GM23248 (cell line): Measurements from ENCODE around the gene CREB1. TPM values are rescaled to one million over a fixed set of nuclear protein-coding genes. Genes with fewer than 3 reads are reported as not detected.

Experiments
- DNase-seq: peaks from one replicate; pipeline ENCODE4 v3.0.0-alpha.2; 2015
- H2AFZ ChIP-seq: fragments of 200-600 bp; sonication (generic); 2 replicates; pipeline ENCODE4 v1.6.1; 2016; ENCODE audit warnings: antibody characterized with exemption
- H3F3A ChIP-seq: fragments of 200-600 bp; sonication (generic); 2 replicates; pipeline ENCODE4 v1.6.1; 2016; ENCODE audit warnings: mild to moderate bottlenecking, antibody characterized with exemption, mixed run types; ENCODE audit not compliant: insufficient read depth
- H3K27ac ChIP-seq: fragments of 200-600 bp; sonication (generic); 2 replicates; pipeline ENCODE4 v1.5.1; 2016; ENCODE audit warnings: mild to moderate bottlenecking
- H3K27me3 ChIP-seq: fragments of 200-600 bp; sonication (generic); replicated peaks from 2 replicates; pipeline ENCODE4 v1.6.1; 2016; ENCODE audit warnings: mild to moderate bottlenecking; ENCODE audit not compliant: insufficient read depth
- H3K36me3 ChIP-seq: fragments of 200-600 bp; sonication (generic); 2 replicates; pipeline ENCODE4 v1.6.1; 2016; ENCODE audit warnings: low read depth, mild to moderate bottlenecking
- H3K4me1 ChIP-seq: fragments of 200-600 bp; sonication (generic); 2 replicates; pipeline ENCODE4 v1.6.1; 2016; ENCODE audit warnings: mild to moderate bottlenecking; ENCODE audit not compliant: insufficient read depth
- H3K4me2 ChIP-seq: fragments of 200-600 bp; sonication (generic); one replicate; pipeline ENCODE4 v1.6.1; 2016; ENCODE audit warnings: mild to moderate bottlenecking; ENCODE audit not compliant: unreplicated experiment
- H3K4me3 ChIP-seq: fragments of 200-600 bp; sonication (generic); 2 replicates; pipeline ENCODE4 v1.5.1; 2016; ENCODE audit warnings: mild to moderate bottlenecking
- H3K79me2 ChIP-seq: fragments of 200-600 bp; sonication (generic); 2 replicates; pipeline ENCODE4 v1.6.1; 2016; ENCODE audit warnings: mild to moderate bottlenecking; ENCODE audit not compliant: insufficient read depth
- H3K9ac ChIP-seq: fragments of 200-600 bp; sonication (generic); 2 replicates; pipeline ENCODE4 v1.6.1; 2016; ENCODE audit warnings: mild to moderate bottlenecking
- H3K9me2 ChIP-seq: fragments of 200-600 bp; sonication (generic); 2 replicates; pipeline ENCODE4 v1.6.1; 2016; ENCODE audit warnings: mixed run types, mild to moderate bottlenecking, moderate library complexity; ENCODE audit not compliant: insufficient read depth
- H3K9me3 ChIP-seq: fragments of 200-600 bp; sonication (generic); one replicate; pipeline ENCODE4 v1.6.1; 2017; ENCODE audit warnings: low read depth
- H4K20me1 ChIP-seq: fragments of 200-600 bp; sonication (generic); 2 replicates; pipeline ENCODE4 v1.6.0; 2016; ENCODE audit not compliant: insufficient read depth
- EZH2 ChIP-seq: fragments of 200-600 bp; sonication (generic); IDR thresholded peaks from 2 replicates; pipeline ENCODE4 v1.6.1; 2018; ENCODE audit warnings: antibody characterized with exemption, mild to moderate bottlenecking; ENCODE audit not compliant: insufficient read depth, poor library complexity, severe bottlenecking
- EZH2phosphoT487 ChIP-seq: fragments of 200-600 bp; sonication (generic); IDR thresholded peaks from 2 replicates; pipeline ENCODE4 v1.6.1; 2018; ENCODE audit warnings: antibody characterized with exemption, moderate library complexity, mild to moderate bottlenecking, low read depth; ENCODE audit not compliant: insufficient read depth
- WGBS, 2 experiments: methylation state at CpG; one replicate each; pipeline ENCODE4 v1.1.6; 2015 to 2017; ENCODE audit warnings: low lambda C conversion rate in 2 of 2, low coverage in 1 of 2; ENCODE audit errors: missing lambda C conversion rate in 2 of 2; 5-methylcytosine and 5-hydroxymethylcytosine counted together
- in situ Hi-C: fragments of 300-500 bp; cut with MboI; formaldehyde crosslinking; loops from 2 replicates; pipeline ENCODE4 v1.15.0; 2020
- polyA plus RNA-seq: library from polyadenylated mRNA; unstranded; fragments of >200 nt; fragmentation: Nextera tagmentation; extraction: Ambion mirVana; gene quantifications from 2 replicates; pipeline ENCODE4 v1.2.1, GENCODE V29; 2016
- total RNA-seq: library from RNA; depleted of rRNA; stranded (reverse); fragments of >200 nt; shearing (Covaris generic); gene quantifications from 2 replicates; pipeline ENCODE4 v1.2.3, GENCODE V29; 2014

The CREB1 gene
- total and polyA plus RNA-seq, 2 experiments from 2014 or later = 37.7 to 71.8 TPM

- Histone ChIP-seq H3K4me2 (no peak overlapping the region), H3F3A (no peaks in the 10 kb centered on the region), H3K27ac (no peak overlapping the region), H3K9ac (no peak overlapping the region), H2AFZ (no peak overlapping the region), H3K4me1 (peaks cover 28% of the 10 kb centered on the region), H3K27me3 (no peaks in the 10 kb centered on the region), H3K36me3 (no peaks in the 10 kb centered on the region), H3K79me2 (no peaks in the 10 kb centered on the region), H3K4me3 (no peak overlapping the region), H3K9me2 (no peaks in the 10 kb centered on the region), H3K9me3 (no peaks in the 10 kb centered on the region), H4K20me1 (no peaks in the 10 kb centered on the region)
- in situ Hi-C loops = loop anchor here (25.0 kb wide), 1 partner anchor 796 kb away; no protein-coding TSS in a partner anchor
- no peak for DNase-seq
- TF ChIP-seq EZH2 = no peak
- no peak for TF ChIP-seq EZH2phosphoT487
These were observed 46.7 kb upstream of the CREB1 start for GRCh38 chr2:207483066-207483465.

GRCh38 chr2:207483477-207483876, 46.3 kb upstream of the CREB1 start:
- Histone ChIP-seq H3K36me3 (no peaks in the 10 kb centered on the region), H3K79me2 (no peaks in the 10 kb centered on the region), H3K4me1 (peaks cover 32% of the 10 kb centered on the region), H3K27me3 (no peaks in the 10 kb centered on the region), H3K9ac (no peak overlapping the region), H4K20me1 (no peaks in the 10 kb centered on the region), H3K4me2 (no peak overlapping the region), H3K9me2 (no peaks in the 10 kb centered on the region), H3K4me3 (no peak overlapping the region), H2AFZ (no peak overlapping the region), H3F3A (peaks cover 4% of the 10 kb centered on the region), H3K9me3 (no peaks in the 10 kb centered on the region), H3K27ac (no peak overlapping the region)
- TF ChIP-seq EZH2phosphoT487 = no peak
- TF ChIP-seq EZH2 = no peak
- 97 to 100% methylated on average over 4 of the region's 4 CpGs for WGBS, 2 experiments
- DNase-seq = no peak
- in situ Hi-C loops = loop anchor here (25.0 kb wide), 1 partner anchor 796 kb away; no protein-coding TSS in a partner anchor

GRCh38 chr2:207484444-207485391, 45.0 kb upstream of the CREB1 start:
- no peaks in the 10 kb centered on the region for H4K20me1 ChIP-seq
- H3K27me3 ChIP-seq = no peaks in the 10 kb centered on the region
- H3K36me3 ChIP-seq = no peaks in the 10 kb centered on the region
- H2AFZ ChIP-seq = 0 out of 2 replicates have a peak overlapping the region, but pooled peaks have one; percentile 10
- TF ChIP-seq EZH2 = no peak
- TF ChIP-seq EZH2phosphoT487 = no peak
- in situ Hi-C loops = loop anchor here (25.0 kb wide), 1 partner anchor 797 kb away; no protein-coding TSS in a partner anchor
- H3K9ac ChIP-seq = no peak overlapping the region
- H3K4me2 ChIP-seq = no peak overlapping the region
- no peak for DNase-seq
- H3K27ac ChIP-seq = no peak overlapping the region
- no peaks in the 10 kb centered on the region for H3K79me2 ChIP-seq
- no peak overlapping the region for H3K4me3 ChIP-seq
- WGBS, 2 experiments = 71 to 74% methylated on average over 10 of the region's 10 CpGs
- H3F3A ChIP-seq = peaks cover 15% of the 10 kb centered on the region
- H3K9me3 ChIP-seq = no peaks in the 10 kb centered on the region
- H3K4me1 ChIP-seq = peaks cover 38% of the 10 kb centered on the region
- no peaks in the 10 kb centered on the region for H3K9me2 ChIP-seq

GRCh38 chr2:207487650-207488311, 42.0 kb upstream of the CREB1 start:
- Histone ChIP-seq H3K9me2 (no peaks in the 10 kb centered on the region), H3K79me2 (no peaks in the 10 kb centered on the region), H2AFZ (peak overlapping the region; percentile 73), H3K27me3 (no peaks in the 10 kb centered on the region), H3K27ac (peak overlapping the region; percentile 87), H3K9me3 (no peaks in the 10 kb centered on the region), H3F3A (peaks cover 15% of the 10 kb centered on the region), H4K20me1 (no peaks in the 10 kb centered on the region), H3K4me3 (peak overlapping the region; percentile 59), H3K36me3 (no peaks in the 10 kb centered on the region), H3K4me1 (peaks cover 39% of the 10 kb centered on the region), H3K4me2 (peak overlapping the region; percentile 81), H3K9ac (peak overlapping the region; percentile 56)
- peak; percentile 98 for DNase-seq
- in situ Hi-C loops = loop anchor here (25.0 kb wide), 1 partner anchor 800 kb away; no protein-coding TSS in a partner anchor
- WGBS, 2 experiments = 1 to 2% methylated on average over 5 of the region's 5 CpGs
- TF ChIP-seq EZH2 (no peak), EZH2phosphoT487 (no peak)
